Smooth muscle cell (in vitro differentiated cells): Measurements from ENCODE around the gene C19orf44. TPM values are rescaled to one million over a fixed set of nuclear protein-coding genes. Genes with fewer than 3 reads are reported as not detected.

Source experiments
- DNase-seq: peaks from one replicate; lab custom pipeline; 2025; ENCODE audit not compliant: unreplicated experiment; lab: John Stamatoyannopoulos, UW
- H2AFZ ChIP-seq: fragments of 200-600 bp; sonication (generic); 2 replicates; pipeline ENCODE4 v1.6.0; 2016; ENCODE audit warnings: antibody characterized with exemption, low read depth, mild to moderate bottlenecking
- H3F3A ChIP-seq: fragments of 200-600 bp; sonication (generic); 2 replicates; pipeline ENCODE4 v1.6.0; 2017; ENCODE audit warnings: antibody characterized with exemption, low read depth
- H3K27ac ChIP-seq: fragments of 200-600 bp; sonication (generic); 2 replicates; pipeline ENCODE4 v1.5.1; 2016; ENCODE audit warnings: low read depth, mild to moderate bottlenecking
- H3K27me3 ChIP-seq: fragments of 200-600 bp; sonication (generic); 2 replicates; pipeline ENCODE4 v1.6.1; 2016; ENCODE audit warnings: low read depth, mild to moderate bottlenecking
- H3K36me3 ChIP-seq: fragments of 200-600 bp; sonication (generic); 2 replicates; pipeline ENCODE4 v1.5.1; 2016; ENCODE audit warnings: low read depth
- H3K4me1 ChIP-seq: fragments of 200-600 bp; sonication (generic); 2 replicates; pipeline ENCODE4 v1.5.1; 2016; ENCODE audit warnings: low read depth
- H3K4me2 ChIP-seq: fragments of 200-600 bp; sonication (generic); 2 replicates; pipeline ENCODE4 v1.6.0; 2016; ENCODE audit warnings: mild to moderate bottlenecking
- H3K4me3 ChIP-seq: fragments of 200-600 bp; sonication (generic); 2 replicates; pipeline ENCODE4 v1.5.1; 2016; ENCODE audit warnings: mild to moderate bottlenecking
- H3K79me2 ChIP-seq: fragments of 200-600 bp; sonication (generic); 2 replicates; pipeline ENCODE4 v1.6.0; 2016; ENCODE audit warnings: low read depth, mild to moderate bottlenecking
- H3K9ac ChIP-seq: fragments of 200-600 bp; sonication (generic); 2 replicates; pipeline ENCODE4 v1.6.0; 2016; ENCODE audit warnings: low read depth
- H3K9me3 ChIP-seq: fragments of 200-600 bp; sonication (generic); replicated peaks from 2 replicates; pipeline ENCODE4 v1.5.1; 2016; ENCODE audit warnings: low read depth
- H4K20me1 ChIP-seq: fragments of 200-600 bp; sonication (generic); 2 replicates; pipeline ENCODE4 v1.6.0; 2016; ENCODE audit warnings: low read depth
- WGBS: methylation state at CpG from one replicate; pipeline ENCODE4 v1.1.7; 2016; ENCODE audit warnings: low lambda C conversion rate; 5-methylcytosine and 5-hydroxymethylcytosine counted together
- polyA plus RNA-seq: library from polyadenylated mRNA; unstranded; fragments of >200 nt; fragmentation: Nextera tagmentation; extraction: Ambion mirVana; gene quantifications from 2 replicates; pipeline ENCODE4 v1.2.1, GENCODE V29; 2016
- total RNA-seq: library from RNA; depleted of rRNA; stranded (reverse); fragments of >200 nt; gene quantifications from 2 replicates; pipeline ENCODE4 v1.2.3, GENCODE V29; 2014
- TF ChIP-seq, protein P1 (sequence below): fragments of 200-600 bp; sonication (generic); IDR thresholded peaks from 2 replicates; pipeline ENCODE4 v1.5.1; 2017; ENCODE audit warnings: borderline replicate concordance, mild to moderate bottlenecking, antibody characterized with exemption; ENCODE audit not compliant: insufficient read depth, poor library complexity, severe bottlenecking

C19orf44 gene
- total and polyA plus RNA-seq, 2 experiments from 2014 or later, result 3.3 to 3.4 TPM

DNA sequence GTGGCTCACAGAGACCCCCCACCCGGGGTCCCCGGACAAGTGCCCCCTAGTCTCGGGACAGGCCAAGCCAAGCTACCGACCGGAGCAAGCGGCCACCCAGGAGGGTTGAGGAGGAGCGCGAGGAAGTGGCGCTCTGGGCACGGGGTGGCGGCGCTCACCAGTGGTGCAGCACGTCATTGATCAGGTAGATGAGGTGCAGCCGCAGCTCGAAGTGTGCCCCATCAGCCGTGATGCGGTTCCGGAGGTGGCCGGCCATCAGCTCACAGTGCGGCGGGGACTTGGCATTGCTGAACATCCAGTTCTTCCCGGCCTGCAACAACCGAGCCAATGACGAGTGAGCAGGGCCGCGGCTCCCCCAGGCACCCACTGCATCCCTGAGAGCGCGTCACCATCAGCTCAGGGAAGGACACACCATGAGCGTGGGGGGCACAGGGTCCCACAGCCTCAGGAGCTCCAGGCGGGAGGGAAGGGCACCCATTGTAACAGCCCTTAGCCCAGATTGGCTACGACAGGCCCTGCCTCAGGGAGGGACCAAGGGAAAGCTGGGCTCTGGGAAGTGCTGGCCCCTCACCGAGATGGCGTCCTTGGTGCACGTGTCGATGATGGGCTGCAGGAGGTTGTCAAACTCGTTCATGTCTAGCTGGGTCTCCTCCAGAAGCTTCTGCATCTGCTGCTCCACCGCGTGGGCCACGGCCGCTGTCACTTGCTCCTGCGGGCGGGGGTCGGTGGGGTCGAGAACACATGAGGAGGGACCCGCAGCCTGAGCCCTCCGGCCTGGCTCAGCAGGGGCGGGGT lies 36.4 kb downstream of the C19orf44 start:
- no peak for DNase-seq
- Histone ChIP-seq H3K27ac (no peak overlapping the region), H3F3A (no peaks in the 10 kb centered on the region), H4K20me1 (peaks cover 42% of the 10 kb centered on the region), H3K4me3 (no peak overlapping the region), H3K4me2 (no peak overlapping the region), H3K27me3 (no peaks in the 10 kb centered on the region), H3K9ac (no peak overlapping the region), H3K79me2 (peaks cover 14% of the 10 kb centered on the region), H3K4me1 (no peaks in the 10 kb centered on the region), H3K9me3 (no peaks in the 10 kb centered on the region), H3K36me3 (no peaks in the 10 kb centered on the region), H2AFZ (no peak overlapping the region)
- WGBS, result 96% methylated on average over 37 of the region's 47 CpGs
- TF ChIP-seq, protein P1, sequence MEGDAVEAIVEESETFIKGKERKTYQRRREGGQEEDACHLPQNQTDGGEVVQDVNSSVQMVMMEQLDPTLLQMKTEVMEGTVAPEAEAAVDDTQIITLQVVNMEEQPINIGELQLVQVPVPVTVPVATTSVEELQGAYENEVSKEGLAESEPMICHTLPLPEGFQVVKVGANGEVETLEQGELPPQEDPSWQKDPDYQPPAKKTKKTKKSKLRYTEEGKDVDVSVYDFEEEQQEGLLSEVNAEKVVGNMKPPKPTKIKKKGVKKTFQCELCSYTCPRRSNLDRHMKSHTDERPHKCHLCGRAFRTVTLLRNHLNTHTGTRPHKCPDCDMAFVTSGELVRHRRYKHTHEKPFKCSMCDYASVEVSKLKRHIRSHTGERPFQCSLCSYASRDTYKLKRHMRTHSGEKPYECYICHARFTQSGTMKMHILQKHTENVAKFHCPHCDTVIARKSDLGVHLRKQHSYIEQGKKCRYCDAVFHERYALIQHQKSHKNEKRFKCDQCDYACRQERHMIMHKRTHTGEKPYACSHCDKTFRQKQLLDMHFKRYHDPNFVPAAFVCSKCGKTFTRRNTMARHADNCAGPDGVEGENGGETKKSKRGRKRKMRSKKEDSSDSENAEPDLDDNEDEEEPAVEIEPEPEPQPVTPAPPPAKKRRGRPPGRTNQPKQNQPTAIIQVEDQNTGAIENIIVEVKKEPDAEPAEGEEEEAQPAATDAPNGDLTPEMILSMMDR, result no peak

DNA sequence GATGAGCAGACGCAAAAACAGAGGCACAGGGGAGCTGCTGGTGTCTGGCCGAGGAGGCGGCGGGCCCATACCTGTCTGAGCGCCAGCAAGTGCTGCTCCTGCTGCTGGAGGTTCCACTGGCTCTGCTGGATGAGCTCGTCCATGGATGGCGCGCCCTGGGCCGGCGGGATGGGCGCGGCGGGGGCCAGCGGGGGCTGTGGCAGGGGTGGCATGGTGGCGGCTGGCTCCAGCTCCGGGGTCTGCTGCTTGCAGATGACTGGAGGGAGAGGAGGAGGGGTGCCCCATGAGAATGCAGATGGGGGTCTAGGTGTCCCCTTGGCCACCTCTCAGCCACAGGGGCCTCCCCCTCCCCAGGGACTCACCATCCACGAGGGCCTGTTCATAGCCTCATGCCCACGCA lies 39.2 kb downstream of the C19orf44 start:
- Histone ChIP-seq H3K36me3 (no peaks in the 10 kb centered on the region), H3K9me3 (no peaks in the 10 kb centered on the region), H3F3A (no peaks in the 10 kb centered on the region), H3K4me3 (no peak overlapping the region), H3K4me1 (no peaks in the 10 kb centered on the region), H3K27me3 (no peaks in the 10 kb centered on the region), H4K20me1 (peaks cover 67% of the 10 kb centered on the region), H3K4me2 (no peak overlapping the region), H3K9ac (no peak overlapping the region), H2AFZ (no peak overlapping the region), H3K27ac (no peak overlapping the region), H3K79me2 (peaks cover 40% of the 10 kb centered on the region)
- TF ChIP-seq, protein P1, result no peak
- DNase-seq, result no peak
- WGBS, result 99% methylated on average over 10 of the region's 18 CpGs

DNA sequence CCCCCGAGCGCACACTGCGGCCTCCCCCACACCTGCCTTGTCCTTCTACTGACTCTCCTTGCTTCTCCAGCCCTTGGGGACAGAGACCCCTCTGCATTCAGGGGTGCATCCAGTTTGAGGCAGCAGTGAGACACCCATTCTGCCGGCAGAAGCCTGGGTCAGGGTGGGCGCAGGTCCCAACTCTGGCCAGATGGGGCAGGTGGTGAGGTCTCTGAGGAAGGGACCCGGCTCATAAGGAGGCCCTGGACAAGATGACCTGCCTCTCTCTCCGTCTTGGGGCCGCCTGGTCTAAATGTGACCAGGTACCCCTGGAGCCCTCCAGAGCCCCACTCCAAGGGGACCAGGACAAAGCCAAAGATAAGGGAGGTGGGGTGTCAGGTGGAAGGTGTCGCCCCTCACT lies 39.9 kb downstream of the C19orf44 start:
- WGBS, result 99% methylated on average over 9 of the region's 9 CpGs
- H3K9me3 ChIP-seq, result no peaks in the 10 kb centered on the region
- no peak overlapping the region for H3K4me3 ChIP-seq
- no peaks in the 10 kb centered on the region for H3F3A ChIP-seq
- no peak overlapping the region for H3K27ac ChIP-seq
- no peak for DNase-seq
- no peak overlapping the region for H3K4me2 ChIP-seq
- no peak overlapping the region for H3K9ac ChIP-seq
- peaks cover 6% of the 10 kb centered on the region for H3K4me1 ChIP-seq
- no peak overlapping the region for H2AFZ ChIP-seq
- H3K36me3 ChIP-seq, result no peaks in the 10 kb centered on the region
- H4K20me1 ChIP-seq, result peaks cover 74% of the 10 kb centered on the region
- TF ChIP-seq, protein P1, result no peak
- H3K79me2 ChIP-seq, result peaks cover 48% of the 10 kb centered on the region
- no peaks in the 10 kb centered on the region for H3K27me3 ChIP-seq

DNA sequence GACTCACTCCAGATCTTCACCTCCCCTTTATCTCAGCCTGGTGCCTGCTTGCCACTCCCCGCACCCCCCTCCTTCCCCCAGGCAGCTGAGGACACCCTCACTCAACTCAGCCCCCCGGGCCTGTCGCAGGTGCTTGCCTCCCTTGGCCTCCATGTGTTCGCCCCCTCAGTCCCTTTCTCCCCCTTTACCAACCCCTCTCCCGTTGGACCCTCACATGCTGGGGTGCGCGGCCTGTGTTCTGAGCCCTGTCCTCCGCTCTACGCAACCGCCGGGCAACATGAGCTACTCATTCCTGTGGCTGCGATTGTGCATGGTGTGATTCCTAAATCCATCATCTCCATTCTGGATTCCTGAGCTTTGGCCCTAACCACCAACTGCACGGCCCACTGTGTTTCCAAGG lies 40.9 kb downstream of the C19orf44 start:
- H4K20me1 ChIP-seq, result peaks cover 81% of the 10 kb centered on the region
- H2AFZ ChIP-seq, result no peak overlapping the region
- H3K4me2 ChIP-seq, result no peak overlapping the region
- no peak for DNase-seq
- H3K36me3 ChIP-seq, result no peaks in the 10 kb centered on the region
- H3K9me3 ChIP-seq, result no peaks in the 10 kb centered on the region
- no peaks in the 10 kb centered on the region for H3K27me3 ChIP-seq
- no peak overlapping the region for H3K9ac ChIP-seq
- H3K4me3 ChIP-seq, result no peak overlapping the region
- no peak overlapping the region for H3K27ac ChIP-seq
- TF ChIP-seq, protein P1, result no peak
- WGBS, result 97% methylated on average over 10 of the region's 13 CpGs
- peaks cover 58% of the 10 kb centered on the region for H3K79me2 ChIP-seq
- H3K4me1 ChIP-seq, result peaks cover 9% of the 10 kb centered on the region
- no peaks in the 10 kb centered on the region for H3F3A ChIP-seq
